ENCODE measurements around the gene MAG.

- TF ChIP-seq CTCF (IDR thresholded peaks at IDR 0.05; ENCODE audit: insufficient read depth, low read length) (no peak), POLR2AphosphoS5 (IDR thresholded peaks at IDR 0.05; ENCODE audit: low read depth) (no peak), REST (IDR thresholded peaks at IDR 0.05; ENCODE audit: insufficient replicate concordance, low read depth) (no peak)
Measured at GRCh38 chr19:35320065-35320713, 28.2 kb downstream of the MAG start.

All from HL-60 (cell line).